ENCODE data around the gene CALML5.

CALML5 gene

DNA sequence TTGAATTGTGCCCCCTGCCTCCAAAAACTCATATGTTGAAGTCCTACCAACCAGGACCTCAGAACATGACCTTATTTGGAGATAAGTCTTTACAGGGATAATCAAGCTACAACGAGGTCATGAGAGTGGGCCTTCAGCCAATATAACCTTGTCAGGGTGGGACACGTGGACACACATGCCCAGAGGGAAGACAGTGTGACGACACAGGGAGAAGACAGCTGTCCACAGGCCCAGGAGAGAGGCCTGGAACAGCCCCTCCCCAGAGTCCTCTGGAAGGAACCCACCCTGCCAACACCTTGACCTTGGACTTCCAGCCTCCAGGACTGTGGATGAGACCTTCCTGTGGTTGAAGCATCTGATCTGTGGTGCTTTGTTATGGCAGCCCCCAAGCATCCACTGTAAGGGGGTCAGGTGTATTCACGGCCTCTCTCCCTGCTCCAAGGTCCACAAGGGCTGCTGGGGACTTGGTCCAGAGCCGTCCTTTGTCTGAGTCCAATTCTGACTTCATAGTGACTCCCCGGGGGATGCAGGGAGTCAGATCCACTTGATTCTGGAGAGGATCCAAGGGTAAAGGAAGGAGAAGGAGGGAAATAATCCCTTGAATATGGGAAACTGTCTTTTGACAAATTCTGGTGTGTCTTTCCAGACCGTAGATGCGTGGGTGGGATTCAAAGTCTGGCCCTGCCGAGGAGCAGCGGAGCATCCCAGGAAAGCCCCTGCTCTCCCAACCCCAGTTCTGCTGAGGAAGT is 32.4 kb upstream of the CALML5 start:
- TF ChIP-seq MAX (IDR thresholded peaks at IDR 0.05) (no peak), RAD21 (IDR thresholded peaks at IDR 0.05; ENCODE audit: low read depth) (no peak), CEBPB (IDR thresholded peaks at IDR 0.05) (no peak), YY1 (IDR thresholded peaks at IDR 0.05; ENCODE audit: low read depth) (no peak), CREB1 (IDR thresholded peaks at IDR 0.05; ENCODE audit: low read depth) (no peak), ZBTB7A (IDR thresholded peaks at IDR 0.05; ENCODE audit: low read depth) (no peak), TAF1 (IDR thresholded peaks at IDR 0.05; ENCODE audit: low read depth) (no peak), EGR1 (IDR thresholded peaks at IDR 0.05) (no peak), EP300 (IDR thresholded peaks at IDR 0.05; ENCODE audit: borderline replicate concordance) (no peak), FOXM1 (IDR thresholded peaks at IDR 0.05; ENCODE audit: borderline replicate concordance, low read depth) (no peak), NFIC (IDR thresholded peaks at IDR 0.05) (no peak)
- TF ChIP-seq, protein P1, sequence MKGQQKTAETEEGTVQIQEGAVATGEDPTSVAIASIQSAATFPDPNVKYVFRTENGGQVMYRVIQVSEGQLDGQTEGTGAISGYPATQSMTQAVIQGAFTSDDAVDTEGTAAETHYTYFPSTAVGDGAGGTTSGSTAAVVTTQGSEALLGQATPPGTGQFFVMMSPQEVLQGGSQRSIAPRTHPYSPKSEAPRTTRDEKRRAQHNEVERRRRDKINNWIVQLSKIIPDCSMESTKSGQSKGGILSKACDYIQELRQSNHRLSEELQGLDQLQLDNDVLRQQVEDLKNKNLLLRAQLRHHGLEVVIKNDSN (IDR thresholded peaks at IDR 0.05), result no peak

GRCh38 chr10:5530846-5531557 is 31.6 kb upstream of the CALML5 start:
- TF ChIP-seq CEBPB (IDR thresholded peaks at IDR 0.05) (no peak), RAD21 (IDR thresholded peaks at IDR 0.05; ENCODE audit: low read depth) (no peak), EP300 (IDR thresholded peaks at IDR 0.05; ENCODE audit: borderline replicate concordance) (no peak), NFIC (IDR thresholded peaks at IDR 0.05) (no peak), YY1 (IDR thresholded peaks at IDR 0.05; ENCODE audit: low read depth) (no peak), MAX (IDR thresholded peaks at IDR 0.05) (no peak), ZBTB7A (IDR thresholded peaks at IDR 0.05; ENCODE audit: low read depth) (no peak), CREB1 (IDR thresholded peaks at IDR 0.05; ENCODE audit: low read depth) (no peak), EGR1 (IDR thresholded peaks at IDR 0.05) (no peak), TCF12 (IDR thresholded peaks at IDR 0.05; ENCODE audit: low read depth) (no peak), FOXM1 (IDR thresholded peaks at IDR 0.05; ENCODE audit: borderline replicate concordance, low read depth) (no peak), TEAD4 (IDR thresholded peaks at IDR 0.05) (no peak), TAF1 (IDR thresholded peaks at IDR 0.05; ENCODE audit: low read depth) (no peak)
- TF ChIP-seq, protein P2, sequence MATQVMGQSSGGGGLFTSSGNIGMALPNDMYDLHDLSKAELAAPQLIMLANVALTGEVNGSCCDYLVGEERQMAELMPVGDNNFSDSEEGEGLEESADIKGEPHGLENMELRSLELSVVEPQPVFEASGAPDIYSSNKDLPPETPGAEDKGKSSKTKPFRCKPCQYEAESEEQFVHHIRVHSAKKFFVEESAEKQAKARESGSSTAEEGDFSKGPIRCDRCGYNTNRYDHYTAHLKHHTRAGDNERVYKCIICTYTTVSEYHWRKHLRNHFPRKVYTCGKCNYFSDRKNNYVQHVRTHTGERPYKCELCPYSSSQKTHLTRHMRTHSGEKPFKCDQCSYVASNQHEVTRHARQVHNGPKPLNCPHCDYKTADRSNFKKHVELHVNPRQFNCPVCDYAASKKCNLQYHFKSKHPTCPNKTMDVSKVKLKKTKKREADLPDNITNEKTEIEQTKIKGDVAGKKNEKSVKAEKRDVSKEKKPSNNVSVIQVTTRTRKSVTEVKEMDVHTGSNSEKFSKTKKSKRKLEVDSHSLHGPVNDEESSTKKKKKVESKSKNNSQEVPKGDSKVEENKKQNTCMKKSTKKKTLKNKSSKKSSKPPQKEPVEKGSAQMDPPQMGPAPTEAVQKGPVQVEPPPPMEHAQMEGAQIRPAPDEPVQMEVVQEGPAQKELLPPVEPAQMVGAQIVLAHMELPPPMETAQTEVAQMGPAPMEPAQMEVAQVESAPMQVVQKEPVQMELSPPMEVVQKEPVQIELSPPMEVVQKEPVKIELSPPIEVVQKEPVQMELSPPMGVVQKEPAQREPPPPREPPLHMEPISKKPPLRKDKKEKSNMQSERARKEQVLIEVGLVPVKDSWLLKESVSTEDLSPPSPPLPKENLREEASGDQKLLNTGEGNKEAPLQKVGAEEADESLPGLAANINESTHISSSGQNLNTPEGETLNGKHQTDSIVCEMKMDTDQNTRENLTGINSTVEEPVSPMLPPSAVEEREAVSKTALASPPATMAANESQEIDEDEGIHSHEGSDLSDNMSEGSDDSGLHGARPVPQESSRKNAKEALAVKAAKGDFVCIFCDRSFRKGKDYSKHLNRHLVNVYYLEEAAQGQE (IDR thresholded peaks at IDR 0.05; ENCODE audit: low read depth), result no peak
- TF ChIP-seq, protein P1 (IDR thresholded peaks at IDR 0.05), result no peak

DNA sequence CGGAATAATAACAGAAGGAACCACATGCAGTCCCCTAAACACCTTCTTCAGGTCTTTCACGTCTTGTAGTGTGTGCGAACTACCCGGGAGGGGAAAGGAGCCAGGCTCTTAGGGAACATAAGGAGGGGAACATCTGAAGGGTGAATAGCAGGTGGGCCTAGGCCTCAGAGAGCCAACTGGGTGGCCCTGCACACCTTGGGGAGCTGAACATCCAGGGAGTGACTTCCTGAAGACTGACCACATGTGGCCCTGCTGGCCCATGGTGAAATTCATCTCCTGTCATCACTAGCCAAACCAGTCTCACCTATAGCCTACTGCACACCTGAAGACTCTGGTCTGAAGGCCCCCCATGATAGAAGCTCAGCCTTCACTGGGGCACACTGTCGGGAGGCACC is 31.0 kb upstream of the CALML5 start:
- TF ChIP-seq FOXM1 (IDR thresholded peaks at IDR 0.05; ENCODE audit: borderline replicate concordance, low read depth), result no peak
- TF ChIP-seq EP300 (IDR thresholded peaks at IDR 0.05; ENCODE audit: borderline replicate concordance), result no peak
- TF ChIP-seq, protein P1 (IDR thresholded peaks at IDR 0.05), result no peak
- no peak for TF ChIP-seq CREB1 (IDR thresholded peaks at IDR 0.05; ENCODE audit: low read depth)
- TF ChIP-seq EGR1 (IDR thresholded peaks at IDR 0.05), result no peak
- TF ChIP-seq TCF12 (IDR thresholded peaks at IDR 0.05; ENCODE audit: low read depth), result no peak
- no peak for TF ChIP-seq ZBTB7A (IDR thresholded peaks at IDR 0.05; ENCODE audit: low read depth)
- no peak for TF ChIP-seq YY1 (IDR thresholded peaks at IDR 0.05; ENCODE audit: low read depth)

- TF ChIP-seq EGR1 (IDR thresholded peaks at IDR 0.05), result no peak
- TF ChIP-seq ZBTB7A (IDR thresholded peaks at IDR 0.05; ENCODE audit: low read depth), result no peak
- TF ChIP-seq MAX (IDR thresholded peaks at IDR 0.05), result no peak
- TF ChIP-seq, protein P2 (IDR thresholded peaks at IDR 0.05; ENCODE audit: low read depth), result no peak
- TF ChIP-seq NFIC (IDR thresholded peaks at IDR 0.05), result no peak
- TF ChIP-seq, protein P1 (IDR thresholded peaks at IDR 0.05), result no peak
- TF ChIP-seq TEAD4 (IDR thresholded peaks at IDR 0.05), result no peak
- TF ChIP-seq CEBPB (IDR thresholded peaks at IDR 0.05), result no peak
- no peak for TF ChIP-seq EP300 (IDR thresholded peaks at IDR 0.05; ENCODE audit: borderline replicate concordance)
Measured at GRCh38 chr10:5529702-5530411, 30.5 kb upstream of the CALML5 start.
